ENCODE measurements around the gene RIOK3.
"Not testable (repeated sequence)": the region's sequence is repeated elsewhere in the genome, so short reads cannot be mapped to it uniquely, and the experiment has no call there.

RIOK3 gene, protein sequence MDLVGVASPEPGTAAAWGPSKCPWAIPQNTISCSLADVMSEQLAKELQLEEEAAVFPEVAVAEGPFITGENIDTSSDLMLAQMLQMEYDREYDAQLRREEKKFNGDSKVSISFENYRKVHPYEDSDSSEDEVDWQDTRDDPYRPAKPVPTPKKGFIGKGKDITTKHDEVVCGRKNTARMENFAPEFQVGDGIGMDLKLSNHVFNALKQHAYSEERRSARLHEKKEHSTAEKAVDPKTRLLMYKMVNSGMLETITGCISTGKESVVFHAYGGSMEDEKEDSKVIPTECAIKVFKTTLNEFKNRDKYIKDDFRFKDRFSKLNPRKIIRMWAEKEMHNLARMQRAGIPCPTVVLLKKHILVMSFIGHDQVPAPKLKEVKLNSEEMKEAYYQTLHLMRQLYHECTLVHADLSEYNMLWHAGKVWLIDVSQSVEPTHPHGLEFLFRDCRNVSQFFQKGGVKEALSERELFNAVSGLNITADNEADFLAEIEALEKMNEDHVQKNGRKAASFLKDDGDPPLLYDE

DNA sequence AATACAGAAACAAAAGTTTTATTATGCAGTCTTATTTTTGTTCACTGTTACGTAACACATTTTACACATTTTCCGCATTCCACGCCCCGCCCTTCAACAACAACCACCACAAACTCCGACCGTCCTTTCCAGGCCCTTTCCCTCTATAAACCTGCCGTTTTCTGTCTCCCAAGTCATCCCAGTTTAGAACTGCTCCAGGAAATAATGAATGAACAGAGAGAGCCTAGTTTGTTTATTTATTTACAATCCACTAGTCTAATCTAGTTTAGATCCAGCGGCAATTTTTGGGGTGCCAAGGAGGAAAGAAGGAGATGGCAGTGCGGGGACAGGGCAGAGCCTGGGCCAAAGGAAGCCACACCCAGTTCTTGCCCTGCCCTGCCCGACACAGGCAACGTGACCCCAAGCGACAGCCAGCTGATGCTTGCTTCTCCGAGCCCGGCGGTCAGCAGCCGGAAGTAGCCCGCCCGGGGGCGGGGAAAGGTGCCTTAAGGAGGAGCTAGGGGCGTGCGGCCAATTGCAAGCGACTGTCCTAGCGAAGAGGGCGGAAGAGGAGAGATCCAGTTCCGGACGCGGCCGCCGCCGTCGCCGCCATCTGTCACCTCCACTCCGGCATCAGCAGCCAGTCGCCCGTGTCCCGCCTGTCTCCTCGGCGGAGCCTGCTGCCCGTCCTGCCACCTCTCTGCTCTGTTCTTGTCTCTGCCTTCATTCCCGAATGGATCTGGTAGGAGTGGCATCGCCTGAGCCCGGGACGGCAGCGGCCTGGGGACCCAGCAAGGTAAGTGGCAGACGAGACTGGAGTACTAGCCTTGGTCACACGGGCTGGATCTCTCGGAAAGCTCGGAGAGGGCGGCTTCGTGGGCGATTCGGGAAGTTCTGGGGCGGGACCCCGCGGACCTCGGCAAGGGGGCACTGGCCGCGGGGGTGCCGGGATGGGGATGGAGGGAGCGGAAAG lies at the start of gene RIOK3:
Gene RIOK3 (plus strand): TSS at position 560 of the 952 bp plus-strand sequence. CDS start 153 bp downstream, at position 713.
- DNase-seq (ENCODE audit: low read depth) = peak; percentile 93

DNA sequence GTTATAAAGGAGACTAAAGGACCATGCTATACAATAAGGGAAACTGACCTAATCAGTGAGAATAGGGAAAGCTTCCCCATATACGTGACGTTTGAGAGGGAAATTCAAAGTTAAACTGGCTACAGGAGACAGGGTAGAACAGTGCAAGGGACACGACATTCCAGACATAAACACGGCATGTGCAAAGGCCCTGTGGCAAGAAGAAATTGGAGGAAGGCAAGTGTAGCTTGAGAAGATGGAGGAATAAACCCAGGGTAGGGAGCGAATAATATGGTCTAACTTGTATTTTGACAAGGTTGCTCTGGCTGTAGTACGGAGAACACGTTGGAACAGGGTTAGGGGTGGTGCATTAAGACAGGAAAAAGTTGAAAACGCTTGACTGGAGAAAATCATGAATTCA lies 49.8 kb upstream of the RIOK3 start:
- no peak for DNase-seq (ENCODE audit: low read depth)

DNA sequence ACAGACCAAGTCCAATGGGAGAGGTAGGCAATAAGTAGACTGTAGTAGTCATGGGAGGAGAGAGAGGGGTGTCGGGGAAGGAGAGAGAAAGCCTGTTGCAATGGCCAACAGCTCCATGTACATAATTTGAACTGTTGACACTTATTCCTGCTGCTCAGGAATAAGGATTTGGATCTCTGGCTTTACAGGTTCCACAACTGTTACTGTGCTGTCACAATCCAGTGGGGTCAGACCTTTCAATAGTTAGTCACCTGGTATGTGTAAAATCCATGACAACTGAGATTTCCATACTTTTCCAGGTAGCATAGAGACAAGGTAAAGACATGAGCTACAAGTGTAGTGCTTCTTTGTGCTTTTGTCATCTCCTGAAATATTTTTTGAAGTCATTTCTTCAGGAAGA lies 47.5 kb upstream of the RIOK3 start:
- DNase-seq (ENCODE audit: low read depth) = no peak

DNA sequence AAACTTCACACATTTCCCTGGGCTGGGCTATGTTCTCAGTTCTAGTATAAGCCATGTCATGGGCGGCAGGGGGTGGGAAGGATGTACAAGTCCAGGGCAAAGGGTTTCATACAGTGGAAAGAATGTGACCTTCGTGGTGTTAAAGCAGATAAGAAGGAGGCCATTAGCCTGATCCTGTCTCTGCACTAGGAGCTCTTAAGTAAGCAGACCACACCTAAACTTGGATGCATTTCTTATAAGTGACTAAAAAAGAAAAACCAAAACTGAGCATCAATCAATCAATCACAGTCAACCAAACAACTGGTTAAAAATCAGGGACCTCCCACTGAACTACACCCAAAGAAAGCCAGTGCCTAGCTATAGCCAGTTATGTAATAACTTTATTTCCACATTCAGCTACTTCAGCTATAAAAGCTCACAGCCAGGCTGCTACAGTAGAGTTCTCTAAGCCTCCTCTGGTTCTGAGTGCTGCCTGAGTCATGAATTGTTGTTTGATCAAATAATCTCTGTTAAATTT lies 46.8 kb upstream of the RIOK3 start:
- DNase-seq (ENCODE audit: low read depth) = no peak

DNA sequence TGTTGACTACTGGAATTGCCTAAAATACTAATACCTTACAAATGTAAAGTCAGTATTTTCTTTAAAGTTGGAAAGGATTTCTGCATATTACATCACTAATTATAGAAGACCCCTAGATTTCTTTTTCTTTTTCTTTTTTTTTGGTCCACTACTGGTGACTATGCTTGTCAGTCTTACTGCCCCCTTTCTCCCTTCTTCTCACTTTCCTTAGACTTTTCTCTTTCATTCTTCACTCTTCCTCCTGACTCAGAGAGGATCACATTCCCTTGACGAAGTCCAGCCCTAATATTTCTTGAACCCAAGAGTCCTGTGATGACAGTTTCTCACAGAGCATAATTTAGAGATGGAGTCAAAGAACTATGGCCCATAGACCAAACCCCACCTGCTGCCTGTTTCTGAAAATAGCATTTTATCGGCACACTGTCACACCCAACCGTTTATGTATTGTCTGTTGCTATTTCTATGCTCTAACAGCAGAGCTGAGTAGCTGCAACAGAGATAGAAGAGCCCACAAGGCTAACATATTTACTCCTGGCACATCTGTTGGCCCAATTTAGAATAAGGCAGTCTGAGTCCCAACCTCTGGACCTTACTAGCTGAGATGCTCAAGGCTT lies 40.6 kb upstream of the RIOK3 start:
- DNase-seq (ENCODE audit: low read depth) = no peak

DNA sequence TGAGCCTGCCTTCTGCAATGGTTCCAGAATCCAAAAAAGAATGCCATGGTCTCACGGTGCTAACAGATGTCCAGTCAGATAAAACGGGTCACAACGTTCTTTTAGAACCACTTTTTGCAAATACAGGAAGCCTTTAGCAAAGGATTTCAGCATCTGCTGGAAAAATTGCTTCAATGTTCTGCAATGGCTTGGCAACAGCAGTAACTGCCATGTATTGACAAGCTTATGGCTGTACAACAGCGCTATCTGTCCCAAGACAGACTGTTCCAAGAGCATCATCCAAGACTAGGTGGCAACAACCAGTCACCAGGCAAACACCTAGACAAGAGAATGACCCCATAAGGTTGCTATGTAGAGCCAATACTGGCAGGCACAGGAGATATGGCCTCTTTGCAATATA lies 37.6 kb upstream of the RIOK3 start:
- no peak for DNase-seq (ENCODE audit: low read depth)

DNA sequence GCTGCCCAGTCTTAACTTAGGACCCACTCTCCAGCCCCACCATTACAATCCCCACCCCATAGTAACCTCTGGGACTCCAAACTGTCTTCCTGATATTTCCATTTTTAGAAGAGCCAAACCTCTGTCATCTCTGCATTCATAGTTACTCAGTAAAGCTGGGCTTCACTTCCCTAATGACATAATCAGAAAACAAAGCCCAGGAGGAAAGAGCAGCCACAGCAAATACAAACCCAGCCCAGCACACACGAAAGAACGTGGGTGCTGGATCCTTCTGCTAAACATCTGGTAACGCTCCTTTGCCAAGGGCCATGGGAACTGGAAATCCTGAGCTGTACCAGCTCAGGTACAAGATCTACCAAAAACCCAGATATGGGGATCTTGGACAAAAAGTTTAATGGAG lies 36.8 kb upstream of the RIOK3 start:
- DNase-seq (ENCODE audit: low read depth) = no peak

DNA sequence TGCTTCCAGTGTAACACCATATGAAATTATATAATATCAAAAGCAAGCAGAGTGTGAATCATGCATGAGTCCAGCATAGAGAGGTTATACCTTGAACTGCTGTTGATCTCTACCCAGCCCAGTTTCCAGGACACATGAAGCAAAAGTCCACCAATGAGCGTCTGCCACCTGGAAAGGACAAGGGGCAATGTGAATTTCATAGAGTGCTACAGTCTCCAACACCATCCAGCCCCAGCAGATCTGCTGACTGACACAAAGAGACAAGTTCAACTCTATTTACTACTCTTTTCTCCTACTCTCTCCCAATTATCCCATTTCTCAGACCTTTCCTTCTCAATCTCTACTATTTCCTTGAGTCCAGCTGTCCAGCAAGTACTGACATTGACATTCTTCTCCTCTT lies 31.8 kb upstream of the RIOK3 start:
- no peak for DNase-seq (ENCODE audit: low read depth)

DNA sequence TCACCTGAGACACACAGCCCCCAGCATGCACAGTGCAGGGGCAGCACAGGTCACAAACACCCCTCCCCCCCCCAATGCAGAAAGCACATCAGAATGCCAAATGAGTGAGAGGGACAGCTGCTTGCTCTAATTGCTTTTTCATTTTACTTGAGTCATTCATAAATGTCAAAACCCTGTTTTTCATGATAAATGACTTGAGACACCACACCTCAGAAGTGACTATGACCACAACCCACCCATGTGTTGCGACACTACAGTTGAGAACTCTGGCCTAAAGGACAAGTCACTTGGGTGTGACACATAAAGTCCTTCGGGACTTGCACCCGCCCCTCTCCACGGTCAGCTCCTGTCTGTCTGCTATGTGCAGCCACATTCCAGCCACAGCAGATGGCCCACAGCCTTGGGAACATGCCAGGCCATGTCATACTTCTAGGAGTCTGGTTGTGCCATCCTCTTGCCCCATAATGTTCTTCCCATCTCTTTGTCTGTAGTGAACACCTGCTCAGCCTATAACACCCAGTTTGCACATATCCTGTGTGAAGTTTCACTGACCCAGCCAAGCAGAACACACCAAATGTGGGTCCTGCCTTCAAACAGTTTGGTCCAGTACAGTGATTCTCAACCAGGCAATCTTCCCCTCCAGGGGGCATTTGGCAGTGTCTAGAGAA lies 30.2 kb upstream of the RIOK3 start:
- peak; percentile 7 for DNase-seq (ENCODE audit: low read depth)

DNA sequence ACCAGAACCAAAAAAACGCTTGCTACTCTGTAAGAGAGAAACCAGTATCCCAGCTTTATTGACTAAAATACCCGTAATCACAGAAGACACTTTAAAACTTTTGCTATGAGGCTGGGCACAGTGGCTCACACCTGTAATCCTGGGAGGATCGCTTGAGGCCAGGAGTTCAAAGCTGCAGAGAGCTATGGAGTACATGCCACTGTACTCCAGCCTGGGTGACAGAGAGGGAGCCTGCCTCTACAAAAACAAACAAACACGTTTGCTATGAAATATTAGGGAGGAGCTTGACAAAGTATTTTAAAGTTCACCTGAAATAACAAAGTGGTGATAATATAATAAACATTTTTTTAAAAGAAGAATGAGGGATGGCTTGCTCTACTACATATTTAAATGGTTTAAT lies 28.5 kb upstream of the RIOK3 start:
- DNase-seq (ENCODE audit: low read depth) = no peak

DNA sequence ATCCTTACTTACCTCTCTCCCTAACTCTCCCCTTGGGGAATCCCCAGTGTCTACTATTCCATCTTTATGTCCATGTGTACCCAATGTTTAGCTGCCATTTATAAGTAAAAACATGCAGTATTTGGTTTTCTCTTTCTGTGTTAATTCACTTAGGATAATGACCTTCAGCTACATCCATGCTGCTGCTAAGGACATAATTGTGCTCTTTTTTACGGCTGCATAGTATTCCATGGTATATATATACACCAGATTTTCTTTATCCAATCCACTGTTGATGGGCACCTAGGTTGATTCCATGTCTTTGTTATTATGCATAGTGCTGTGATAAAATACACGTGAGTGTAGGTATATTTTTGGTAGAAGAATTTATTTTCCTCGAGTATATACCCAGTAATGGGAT lies 24.3 kb upstream of the RIOK3 start:
- DNase-seq (ENCODE audit: low read depth) = no peak

DNA sequence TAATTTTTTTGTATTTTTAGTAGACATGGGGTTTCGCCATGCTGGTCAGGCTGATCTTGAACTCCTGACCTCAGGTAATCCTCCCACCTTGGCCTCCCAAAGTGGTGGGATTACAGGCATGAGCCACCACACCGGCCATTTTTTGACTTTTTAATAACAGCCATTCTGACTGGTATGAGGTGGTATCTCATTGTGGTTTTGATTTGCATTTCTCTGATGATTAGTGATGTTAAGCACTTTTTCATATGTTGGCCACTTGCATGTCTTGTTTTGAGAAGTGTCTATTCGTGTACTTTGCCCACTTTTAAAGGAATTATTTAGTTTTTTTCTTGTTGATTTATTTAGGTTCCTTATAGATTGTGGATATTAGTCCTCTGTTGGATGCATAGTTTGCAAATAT lies 23.5 kb upstream of the RIOK3 start:
- not testable (repeated sequence) for DNase-seq (ENCODE audit: low read depth)

DNA sequence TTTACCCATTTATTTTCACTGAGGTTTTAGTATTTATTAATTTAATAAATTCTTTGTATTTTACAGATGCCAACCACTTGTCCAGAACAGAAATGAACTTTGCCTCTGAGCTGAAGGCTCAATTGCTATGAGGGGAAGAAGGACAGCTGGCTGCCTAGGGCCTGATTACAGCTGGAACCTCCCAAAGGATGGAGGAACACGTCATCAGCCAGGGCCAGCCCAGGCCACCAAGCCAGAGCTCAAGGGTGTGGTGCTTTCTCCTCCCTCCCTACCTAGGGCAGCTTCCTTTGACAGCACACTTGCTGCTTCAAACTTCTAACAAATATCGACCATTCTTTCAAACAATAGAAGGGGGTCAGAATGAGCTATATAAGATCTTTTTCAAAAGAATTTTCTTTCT lies 19.7 kb upstream of the RIOK3 start:
- DNase-seq (ENCODE audit: low read depth) = no peak

DNA sequence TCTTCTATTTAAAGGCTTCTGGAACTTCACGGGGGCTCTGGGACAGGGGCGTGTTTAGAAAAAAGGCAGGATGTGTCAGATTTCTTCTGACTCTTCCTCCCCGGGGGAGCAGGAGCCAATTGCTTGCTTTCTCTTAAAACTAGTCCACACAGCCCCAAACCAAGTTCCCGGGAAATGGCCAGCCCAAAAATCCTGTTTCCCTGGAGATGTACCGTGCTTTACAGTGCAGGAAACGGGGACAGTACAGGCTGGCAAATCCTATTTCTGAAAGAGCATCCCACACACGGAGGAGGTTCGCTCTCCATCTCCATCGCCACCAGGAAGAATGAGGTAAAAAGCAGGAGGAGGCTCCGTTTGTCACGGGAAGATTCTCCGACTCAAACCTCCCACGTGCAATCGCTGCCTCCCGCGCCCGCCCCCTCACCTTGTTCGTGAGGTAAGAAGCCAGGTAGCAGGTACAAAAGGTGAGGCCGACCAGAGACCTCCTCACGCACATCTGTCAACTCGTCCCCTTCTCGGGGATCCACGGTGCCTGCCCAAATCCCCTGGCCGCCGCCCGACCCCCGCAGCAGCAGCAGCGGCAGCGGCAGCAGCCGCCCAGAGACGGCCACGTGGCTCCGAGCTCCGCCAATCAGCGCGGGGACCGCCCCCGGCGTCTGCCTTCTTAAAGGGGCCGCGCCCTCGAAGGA lies 15.6 kb upstream of the RIOK3 start:
- DNase-seq (ENCODE audit: low read depth) = peak; percentile 78

DNA sequence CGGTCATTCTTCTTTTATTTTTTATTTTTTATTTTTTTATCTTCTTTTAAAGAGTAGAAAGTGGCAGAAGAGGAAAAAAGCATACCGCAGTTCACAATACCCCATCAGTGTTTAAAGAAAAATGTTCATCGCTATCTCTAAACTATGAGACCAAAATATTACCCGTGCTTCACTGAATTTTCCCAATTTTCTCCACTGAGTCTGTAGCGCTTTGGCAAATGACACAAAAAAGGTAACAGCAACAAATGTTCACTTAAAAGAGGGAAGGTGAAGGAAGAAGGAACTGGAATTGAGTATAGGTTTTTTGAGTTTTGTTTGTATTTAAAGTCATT lies 15.1 kb upstream of the RIOK3 start:
- DNase-seq (ENCODE audit: low read depth) = no peak

DNA sequence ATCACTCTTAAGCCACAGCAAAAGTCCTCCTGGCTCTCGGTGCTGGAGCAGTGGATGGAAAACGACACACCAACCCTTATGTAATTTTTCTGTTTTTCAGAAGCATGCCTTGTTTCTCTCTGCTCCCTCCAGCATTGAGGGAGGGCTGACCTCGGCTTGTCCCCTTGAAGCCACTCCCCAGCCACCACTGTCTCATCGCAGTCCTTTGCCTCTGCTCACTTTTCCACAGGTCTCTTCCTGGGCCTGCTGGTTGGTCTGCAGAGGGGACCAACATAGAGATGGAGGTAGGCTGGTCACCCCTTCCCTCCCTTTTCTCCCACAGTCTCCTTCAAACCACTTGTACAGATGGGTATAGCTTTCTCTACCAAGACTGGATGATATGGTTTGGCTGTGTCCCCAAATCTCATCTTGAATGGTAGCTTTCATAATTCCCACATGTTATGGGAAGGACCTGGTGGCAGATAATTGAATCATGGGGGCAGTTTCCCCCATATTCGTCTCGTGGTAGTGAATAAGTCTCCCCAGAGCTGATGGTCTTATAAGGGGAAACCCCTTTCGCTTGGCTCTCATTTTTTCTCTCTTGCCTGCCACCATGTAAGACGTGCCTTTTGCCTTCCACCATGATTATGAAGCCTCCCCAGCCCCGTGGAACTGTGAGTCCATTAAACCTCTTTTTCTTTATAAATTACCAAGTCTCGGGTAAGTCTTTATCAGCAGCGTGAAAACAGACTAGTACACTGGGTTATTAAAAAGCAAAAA lies 14.3 kb upstream of the RIOK3 start:
- no peak for DNase-seq (ENCODE audit: low read depth)

DNA sequence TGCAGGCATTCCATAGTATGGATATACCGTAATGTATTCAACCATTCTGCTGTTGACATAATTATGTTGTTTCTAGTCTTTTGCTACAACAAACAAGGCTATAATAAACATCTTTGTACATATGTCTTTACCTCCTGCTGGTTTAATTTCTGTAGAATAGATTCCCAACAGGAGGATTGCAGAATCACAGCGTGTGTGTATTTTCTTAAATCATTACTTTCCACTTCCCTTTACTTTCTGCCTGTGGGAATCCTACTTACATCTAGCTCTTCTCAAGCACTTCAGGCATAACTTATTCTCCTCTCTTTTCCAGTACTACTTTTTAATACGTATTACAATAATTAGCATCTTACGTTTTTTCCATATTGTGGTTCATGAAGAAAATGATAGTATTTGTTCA lies 13.0 kb upstream of the RIOK3 start:
- DNase-seq (ENCODE audit: low read depth) = no peak

DNA sequence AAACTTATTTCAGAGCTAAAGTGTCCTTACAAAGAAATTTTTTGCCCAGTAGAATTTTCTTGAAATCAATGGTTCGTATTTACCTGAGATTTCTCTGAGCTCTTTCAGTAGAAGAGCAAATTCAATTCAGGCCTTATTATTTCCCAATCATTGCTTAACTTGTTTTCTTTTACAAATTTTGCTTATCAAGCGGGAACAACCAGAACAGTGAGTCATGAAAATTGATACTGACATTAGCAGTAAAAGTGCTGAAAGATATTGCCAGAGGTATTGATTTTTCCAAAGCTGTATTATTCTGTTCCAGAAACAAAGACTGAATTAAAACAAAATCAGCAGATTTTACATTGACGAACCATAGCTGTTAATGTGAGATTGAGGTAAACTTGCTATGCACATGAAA lies 10.1 kb upstream of the RIOK3 start:
- DNase-seq (ENCODE audit: low read depth) = no peak

DNA sequence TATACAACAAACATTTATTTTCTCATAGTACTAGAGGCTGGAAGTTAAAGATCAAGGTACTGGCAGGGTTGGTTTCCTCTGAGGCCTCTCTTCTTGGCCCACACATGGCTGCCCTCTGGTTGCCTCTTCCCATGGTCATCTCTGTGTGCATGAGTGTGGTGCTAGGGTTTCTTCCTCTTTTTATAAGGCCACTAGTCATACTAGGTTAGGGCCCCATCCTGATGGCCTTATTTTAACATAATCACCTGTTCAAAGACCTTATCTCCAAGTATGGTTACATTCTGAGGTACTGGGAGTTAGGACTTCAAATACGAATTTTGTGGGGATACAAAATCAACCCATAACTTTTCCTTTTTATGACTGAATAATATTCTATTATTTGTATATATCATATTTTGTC lies 4.8 kb upstream of the RIOK3 start:
- no peak for DNase-seq (ENCODE audit: low read depth)

DNA sequence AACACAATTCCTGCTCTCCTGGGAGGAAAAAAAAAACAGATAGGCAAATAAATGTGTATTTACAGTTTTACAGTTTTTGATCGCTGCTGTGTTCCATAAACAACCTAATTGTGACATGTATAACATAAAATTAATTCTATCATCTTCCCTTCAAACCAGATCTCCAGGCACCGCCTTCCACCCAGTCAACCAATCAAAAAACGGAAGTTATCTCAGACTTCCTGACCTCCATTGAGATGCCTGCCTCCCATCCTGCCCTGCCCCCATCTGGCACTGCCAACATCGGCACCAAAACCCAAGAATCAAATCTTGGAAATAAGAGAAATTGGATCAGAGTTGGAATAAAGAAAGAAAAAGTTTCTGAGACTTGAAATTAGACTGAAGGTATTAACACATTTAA lies 3.1 kb upstream of the RIOK3 start:
- no peak for DNase-seq (ENCODE audit: low read depth)

DNA sequence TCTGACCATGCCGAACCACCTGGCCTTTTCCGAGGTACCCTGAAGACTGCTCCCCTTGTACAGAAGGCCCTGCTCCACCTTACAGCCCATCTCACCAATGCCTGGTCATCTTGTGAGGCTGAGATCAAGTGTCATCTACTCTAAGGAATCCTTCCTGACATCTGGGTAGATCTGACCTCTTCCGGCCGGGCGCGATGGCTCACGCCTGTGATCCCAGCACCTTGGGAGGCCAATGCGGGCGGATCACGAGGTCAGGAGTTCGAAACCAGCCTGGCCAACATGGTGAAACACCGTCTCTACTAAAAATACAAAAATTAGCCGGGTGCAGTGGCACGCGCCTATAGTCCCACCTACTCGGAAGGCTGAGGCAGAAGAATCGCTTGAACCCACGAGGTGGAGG lies 2.1 kb upstream of the RIOK3 start:
- DNase-seq (ENCODE audit: low read depth) = no peak
